ENCODE measurements around the gene C8B. TPM values are rescaled to one million over a fixed set of nuclear protein-coding genes. Genes with fewer than 3 reads are reported as not detected.

The C8B gene
- total and polyA plus RNA-seq, 2 of the 13 experiments (the other 11 are each of a cell fraction or from before 2014, with no cell fraction given), result 8.4 to 11.3 TPM

- TF ChIP-seq GLI4 (CRISPR knock-in tag; IDR thresholded peaks at IDR 0.05; ENCODE audit: borderline replicate concordance) (no peak), POLR2AphosphoS2 (IDR thresholded peaks at IDR 0.05; ENCODE audit: low read depth, low read length) (no peak), FOXC1 (CRISPR knock-in tag; IDR thresholded peaks at IDR 0.05; ENCODE audit: borderline replicate concordance) (no peak), MZF1 (CRISPR knock-in tag; IDR thresholded peaks at IDR 0.05; ENCODE audit: borderline replicate concordance) (no peak), SMAD1 (CRISPR knock-in tag; IDR thresholded peaks at IDR 0.05; ENCODE audit: borderline replicate concordance, low read depth) (no peak), U2AF1 (optimal IDR thresholded peaks at IDR 0.05; ENCODE audit: low read depth, low read length) (no peak), ZSCAN31 (CRISPR knock-in tag; IDR thresholded peaks at IDR 0.05; ENCODE audit: low read depth) (no peak), CEBPZ (IDR thresholded peaks at IDR 0.05; ENCODE audit: low read length) (no peak), ZNF746 (CRISPR knock-in tag; IDR thresholded peaks at IDR 0.05) (no peak), BCL3 (CRISPR knock-in tag; IDR thresholded peaks at IDR 0.05) (no peak), CAMTA2 (CRISPR knock-in tag; IDR thresholded peaks at IDR 0.05; ENCODE audit: borderline replicate concordance) (no peak), ZMYM3 (CRISPR knock-in tag; IDR thresholded peaks at IDR 0.05) (no peak), RXRB (CRISPR knock-in tag; IDR thresholded peaks at IDR 0.05; ENCODE audit: borderline replicate concordance) (no peak)
- TF ChIP-seq, protein P1, sequence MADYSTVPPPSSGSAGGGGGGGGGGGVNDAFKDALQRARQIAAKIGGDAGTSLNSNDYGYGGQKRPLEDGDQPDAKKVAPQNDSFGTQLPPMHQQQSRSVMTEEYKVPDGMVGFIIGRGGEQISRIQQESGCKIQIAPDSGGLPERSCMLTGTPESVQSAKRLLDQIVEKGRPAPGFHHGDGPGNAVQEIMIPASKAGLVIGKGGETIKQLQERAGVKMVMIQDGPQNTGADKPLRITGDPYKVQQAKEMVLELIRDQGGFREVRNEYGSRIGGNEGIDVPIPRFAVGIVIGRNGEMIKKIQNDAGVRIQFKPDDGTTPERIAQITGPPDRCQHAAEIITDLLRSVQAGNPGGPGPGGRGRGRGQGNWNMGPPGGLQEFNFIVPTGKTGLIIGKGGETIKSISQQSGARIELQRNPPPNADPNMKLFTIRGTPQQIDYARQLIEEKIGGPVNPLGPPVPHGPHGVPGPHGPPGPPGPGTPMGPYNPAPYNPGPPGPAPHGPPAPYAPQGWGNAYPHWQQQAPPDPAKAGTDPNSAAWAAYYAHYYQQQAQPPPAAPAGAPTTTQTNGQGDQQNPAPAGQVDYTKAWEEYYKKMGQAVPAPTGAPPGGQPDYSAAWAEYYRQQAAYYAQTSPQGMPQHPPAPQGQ (CRISPR knock-in tag; IDR thresholded peaks at IDR 0.05; ENCODE audit: borderline replicate concordance), result no peak
- TF ChIP-seq, protein P2, sequence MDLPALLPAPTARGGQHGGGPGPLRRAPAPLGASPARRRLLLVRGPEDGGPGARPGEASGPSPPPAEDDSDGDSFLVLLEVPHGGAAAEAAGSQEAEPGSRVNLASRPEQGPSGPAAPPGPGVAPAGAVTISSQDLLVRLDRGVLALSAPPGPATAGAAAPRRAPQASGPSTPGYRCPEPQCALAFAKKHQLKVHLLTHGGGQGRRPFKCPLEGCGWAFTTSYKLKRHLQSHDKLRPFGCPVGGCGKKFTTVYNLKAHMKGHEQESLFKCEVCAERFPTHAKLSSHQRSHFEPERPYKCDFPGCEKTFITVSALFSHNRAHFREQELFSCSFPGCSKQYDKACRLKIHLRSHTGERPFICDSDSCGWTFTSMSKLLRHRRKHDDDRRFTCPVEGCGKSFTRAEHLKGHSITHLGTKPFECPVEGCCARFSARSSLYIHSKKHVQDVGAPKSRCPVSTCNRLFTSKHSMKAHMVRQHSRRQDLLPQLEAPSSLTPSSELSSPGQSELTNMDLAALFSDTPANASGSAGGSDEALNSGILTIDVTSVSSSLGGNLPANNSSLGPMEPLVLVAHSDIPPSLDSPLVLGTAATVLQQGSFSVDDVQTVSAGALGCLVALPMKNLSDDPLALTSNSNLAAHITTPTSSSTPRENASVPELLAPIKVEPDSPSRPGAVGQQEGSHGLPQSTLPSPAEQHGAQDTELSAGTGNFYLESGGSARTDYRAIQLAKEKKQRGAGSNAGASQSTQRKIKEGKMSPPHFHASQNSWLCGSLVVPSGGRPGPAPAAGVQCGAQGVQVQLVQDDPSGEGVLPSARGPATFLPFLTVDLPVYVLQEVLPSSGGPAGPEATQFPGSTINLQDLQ (CRISPR knock-in tag; IDR thresholded peaks at IDR 0.05), result no peak
- TF ChIP-seq, protein P3, sequence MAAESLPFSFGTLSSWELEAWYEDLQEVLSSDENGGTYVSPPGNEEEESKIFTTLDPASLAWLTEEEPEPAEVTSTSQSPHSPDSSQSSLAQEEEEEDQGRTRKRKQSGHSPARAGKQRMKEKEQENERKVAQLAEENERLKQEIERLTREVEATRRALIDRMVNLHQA (CRISPR knock-in tag; IDR thresholded peaks at IDR 0.05), result no peak
These were observed 17.7 kb upstream of the C8B start (continued) for GRCh38 chr1:56983484-56983883.

Measured in HepG2 (cell line).